ENCODE data around the gene PC. TPM values are rescaled to one million over a fixed set of nuclear protein-coding genes. Genes with fewer than 3 reads are reported as not detected.
"Not testable (repeated sequence)": the region's sequence is repeated elsewhere in the genome, so short reads cannot be mapped to it uniquely, and the experiment has no call there.

PC gene
- total RNA-seq, 1 donor from 2014 or later: 49.1 TPM

GRCh38 chr11:66814678-66815077 lies 143.5 kb downstream of the PC start:
- Mint-ChIP-seq H3K36me3 (ENCODE audit: unreplicated experiment) (peaks cover 9% of the 10 kb centered on the region), H3K4me3 (ENCODE audit: unreplicated experiment) (no peak overlapping the region), H3K4me1 (ENCODE audit: unreplicated experiment) (no peaks in the 10 kb centered on the region), H3K9me3 (ENCODE audit: unreplicated experiment) (no peaks in the 10 kb centered on the region), H3K27me3 (ENCODE audit: unreplicated experiment) (no peaks in the 10 kb centered on the region), H3K27ac (ENCODE audit: unreplicated experiment) (no peak overlapping the region)
- DNase-seq (ENCODE audit: extremely low spot score, unreplicated experiment): no peak
- TF ChIP-seq, protein P1, sequence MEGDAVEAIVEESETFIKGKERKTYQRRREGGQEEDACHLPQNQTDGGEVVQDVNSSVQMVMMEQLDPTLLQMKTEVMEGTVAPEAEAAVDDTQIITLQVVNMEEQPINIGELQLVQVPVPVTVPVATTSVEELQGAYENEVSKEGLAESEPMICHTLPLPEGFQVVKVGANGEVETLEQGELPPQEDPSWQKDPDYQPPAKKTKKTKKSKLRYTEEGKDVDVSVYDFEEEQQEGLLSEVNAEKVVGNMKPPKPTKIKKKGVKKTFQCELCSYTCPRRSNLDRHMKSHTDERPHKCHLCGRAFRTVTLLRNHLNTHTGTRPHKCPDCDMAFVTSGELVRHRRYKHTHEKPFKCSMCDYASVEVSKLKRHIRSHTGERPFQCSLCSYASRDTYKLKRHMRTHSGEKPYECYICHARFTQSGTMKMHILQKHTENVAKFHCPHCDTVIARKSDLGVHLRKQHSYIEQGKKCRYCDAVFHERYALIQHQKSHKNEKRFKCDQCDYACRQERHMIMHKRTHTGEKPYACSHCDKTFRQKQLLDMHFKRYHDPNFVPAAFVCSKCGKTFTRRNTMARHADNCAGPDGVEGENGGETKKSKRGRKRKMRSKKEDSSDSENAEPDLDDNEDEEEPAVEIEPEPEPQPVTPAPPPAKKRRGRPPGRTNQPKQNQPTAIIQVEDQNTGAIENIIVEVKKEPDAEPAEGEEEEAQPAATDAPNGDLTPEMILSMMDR (IDR thresholded peaks at IDR 0.05): no peak

DNA sequence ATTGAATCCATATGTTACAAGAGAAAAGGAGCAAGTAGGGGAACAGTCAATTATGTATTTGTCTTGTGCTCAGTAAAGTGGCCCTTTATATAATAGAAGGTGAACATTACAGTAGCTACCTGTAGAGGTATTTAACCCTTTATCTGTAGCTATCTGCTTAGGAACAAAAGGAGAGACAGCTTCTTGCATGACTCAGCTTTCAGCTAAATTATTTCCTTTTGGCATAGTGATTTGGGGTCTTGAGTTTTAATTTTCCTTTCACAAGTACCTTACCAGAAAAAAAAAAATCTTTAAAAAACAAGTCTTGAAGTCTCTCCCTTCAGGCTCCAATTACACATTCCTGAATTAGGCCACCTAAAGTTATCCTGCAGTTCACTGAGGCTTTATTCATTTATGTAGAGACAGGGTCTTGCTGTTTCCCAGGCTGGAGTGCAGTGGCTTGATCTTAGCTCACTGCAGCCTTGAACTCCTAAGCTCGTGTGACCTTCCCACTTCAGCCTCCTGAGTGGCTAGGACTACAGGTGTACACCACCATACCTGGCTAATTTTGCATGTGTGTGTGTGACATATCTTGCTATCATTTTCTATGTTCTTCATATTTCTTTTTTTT lies 147.5 kb downstream of the PC start:
- DNase-seq (ENCODE audit: extremely low spot score, unreplicated experiment): no peak
- TF ChIP-seq, protein P1 (IDR thresholded peaks at IDR 0.05): no peak
- Mint-ChIP-seq H3K27ac (ENCODE audit: unreplicated experiment) (no peak overlapping the region), H3K27me3 (ENCODE audit: unreplicated experiment) (no peaks in the 10 kb centered on the region), H3K36me3 (ENCODE audit: unreplicated experiment) (peaks cover 11% of the 10 kb centered on the region), H3K4me1 (ENCODE audit: unreplicated experiment) (no peaks in the 10 kb centered on the region), H3K9me3 (ENCODE audit: unreplicated experiment) (no peaks in the 10 kb centered on the region), H3K4me3 (ENCODE audit: unreplicated experiment) (no peak overlapping the region)

GRCh38 chr11:66809592-66809991 lies 148.6 kb downstream of the PC start:
- Mint-ChIP-seq H3K9me3 (ENCODE audit: unreplicated experiment) (no peaks in the 10 kb centered on the region), H3K27me3 (ENCODE audit: unreplicated experiment) (no peaks in the 10 kb centered on the region), H3K4me1 (ENCODE audit: unreplicated experiment) (no peaks in the 10 kb centered on the region), H3K36me3 (ENCODE audit: unreplicated experiment) (peaks cover 11% of the 10 kb centered on the region), H3K27ac (ENCODE audit: unreplicated experiment) (no peak overlapping the region), H3K4me3 (ENCODE audit: unreplicated experiment) (no peak overlapping the region)
- no peak for DNase-seq (ENCODE audit: extremely low spot score, unreplicated experiment)
- TF ChIP-seq, protein P1 (IDR thresholded peaks at IDR 0.05): no peak

DNA sequence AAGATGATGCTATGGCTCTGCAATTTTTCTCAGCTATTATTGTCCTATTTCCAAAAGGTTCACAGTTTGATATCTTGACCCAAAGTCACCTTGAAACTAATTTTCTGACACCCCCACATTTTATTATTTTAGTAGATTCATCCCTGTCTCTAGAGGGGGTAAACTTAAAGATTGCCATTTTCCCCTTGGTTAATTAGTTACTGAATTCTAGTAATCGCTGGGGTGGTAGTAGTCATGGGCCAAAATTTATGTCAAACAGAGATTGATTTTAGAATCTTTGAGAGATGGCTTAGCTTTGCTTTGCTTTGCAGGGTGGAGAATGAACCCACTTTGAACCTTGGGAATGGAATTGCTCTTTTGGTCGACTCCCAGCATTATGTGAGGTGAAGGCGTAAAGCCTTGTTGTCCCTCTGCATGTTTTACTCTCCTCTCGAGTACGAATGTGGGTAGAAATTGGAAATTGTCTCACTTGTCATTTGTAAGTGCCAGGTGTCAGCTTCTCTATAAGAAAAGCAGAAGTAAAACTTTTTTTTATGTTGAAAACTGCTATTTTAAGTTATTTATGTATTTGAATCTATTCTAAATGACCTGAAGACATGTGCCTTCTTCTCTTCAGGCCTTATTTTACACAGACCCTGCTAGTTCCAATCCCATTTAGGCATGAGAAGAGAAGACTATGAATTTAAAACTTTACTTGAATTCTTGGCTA lies 157.3 kb downstream of the PC start:
- TF ChIP-seq, protein P1 (IDR thresholded peaks at IDR 0.05): no peak
- Mint-ChIP-seq H3K27me3 (ENCODE audit: unreplicated experiment) (no peaks in the 10 kb centered on the region), H3K9me3 (ENCODE audit: unreplicated experiment) (no peaks in the 10 kb centered on the region), H3K36me3 (ENCODE audit: unreplicated experiment) (peaks cover 8% of the 10 kb centered on the region), H3K4me3 (ENCODE audit: unreplicated experiment) (no peak overlapping the region), H3K4me1 (ENCODE audit: unreplicated experiment) (no peaks in the 10 kb centered on the region), H3K27ac (ENCODE audit: unreplicated experiment) (no peak overlapping the region)
- DNase-seq (ENCODE audit: extremely low spot score, unreplicated experiment): no peak

DNA sequence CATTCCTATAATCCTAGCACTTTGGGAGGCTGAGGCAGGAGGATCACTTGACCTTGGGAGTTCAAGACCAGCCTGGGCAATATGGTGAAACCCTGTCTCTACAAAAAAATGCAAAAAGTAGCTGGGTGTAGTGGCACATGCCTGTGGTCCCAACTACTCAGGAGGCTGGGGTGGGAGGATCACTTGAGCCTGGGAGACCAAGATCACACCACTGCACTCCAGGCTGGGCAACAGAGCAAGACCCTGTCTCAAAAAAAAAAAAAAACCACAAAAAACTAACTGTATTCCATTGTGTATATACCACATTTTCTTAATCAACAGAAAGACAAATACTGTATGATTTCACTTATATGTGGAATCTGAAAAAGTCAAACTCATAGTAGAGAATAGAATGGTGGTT lies 158.4 kb downstream of the PC start:
- H3K4me1 Mint-ChIP-seq (ENCODE audit: unreplicated experiment); H3K27me3 Mint-ChIP-seq (ENCODE audit: unreplicated experiment); DNase-seq (ENCODE audit: extremely low spot score, unreplicated experiment); H3K9me3 Mint-ChIP-seq (ENCODE audit: unreplicated experiment); H3K27ac Mint-ChIP-seq (ENCODE audit: unreplicated experiment); H3K36me3 Mint-ChIP-seq (ENCODE audit: unreplicated experiment); H3K4me3 Mint-ChIP-seq (ENCODE audit: unreplicated experiment): not testable (repeated sequence)

Small RNAs within 50 kb of the gene (microRNA-seq; reads per million reads assigned to microRNA genes)
- not detected for gene MIR3163 (ENCODE audit: unreplicated experiment)

Other genes with a start within 250 kb of the PC start
- 12.6 and 12.9 TPM in 2 replicates for gene SPTBN2, start 229.2 kb downstream of the PC start, total RNA-seq
- 20.3 and 21.3 TPM in 2 replicates for gene RCE1, start 114.9 kb downstream of the PC start, total RNA-seq
- gene LRFN4, start 101.3 kb downstream of the PC start, total RNA-seq: 41.7 and 45.0 TPM in 2 replicates
- not detected in 2 replicates for gene C11orf86, start 16.9 kb upstream of the PC start, total RNA-seq
- gene SYT12, start 64.8 kb upstream of the PC start, total RNA-seq: 1.4 and 1.7 TPM in 2 replicates
- gene RHOD, start 98.5 kb upstream of the PC start, total RNA-seq: 9.3 and 9.4 TPM in 2 replicates
- gene KDM2A, start 160.9 kb upstream of the PC start, total RNA-seq: 62.9 and 64.8 TPM in 2 replicates

Measured in osteocyte (in vitro differentiated cells).